Neural cell (in vitro differentiated cells): ENCODE measurements around the gene DHX36.

Source experiments
- CTCF ChIP-seq: fragments of 450-650 bp; IDR thresholded peaks from 2 replicates; pipeline ENCODE4 v1.5.1; 2014; ENCODE audit warnings: antibody characterized with exemption, mild to moderate bottlenecking, moderate library complexity; ENCODE audit not compliant: poor library complexity, severe bottlenecking
- EP300 ChIP-seq: fragments of 450-650 bp; conservative IDR thresholded peaks from 2 replicates; pipeline ENCODE4 v1.6.1; 2014; ENCODE audit warnings: antibody characterized with exemption, mild to moderate bottlenecking, moderate library complexity; ENCODE audit not compliant: poor library complexity, severe bottlenecking
- EZH2 ChIP-seq: fragments of 200-600, 300-800 bp; shearing (Covaris generic), sonication (generic); IDR thresholded peaks from 2 replicates; pipeline ENCODE4 v1.6.1; 2014; ENCODE audit warnings: antibody characterized with exemption, low read length, borderline replicate concordance, mild to moderate bottlenecking; ENCODE audit not compliant: insufficient read depth, poor library complexity, severe bottlenecking
- MXI1 ChIP-seq: fragments of 450-650 bp; conservative IDR thresholded peaks from 2 replicates; pipeline ENCODE4 v1.6.1; 2014; ENCODE audit warnings: antibody characterized with exemption, mild to moderate bottlenecking; ENCODE audit not compliant: poor library complexity, severe bottlenecking
- POLR2AphosphoS5 ChIP-seq: IDR thresholded peaks from 2 replicates; pipeline ENCODE4 v1.6.1; 2012
- RAD21 ChIP-seq: fragments of 450-650 bp; conservative IDR thresholded peaks from 2 replicates; pipeline ENCODE4 v1.6.1; 2014; ENCODE audit warnings: antibody characterized with exemption, mild to moderate bottlenecking, moderate library complexity
- SMC3 ChIP-seq: fragments of 450-650 bp; conservative IDR thresholded peaks from 2 replicates; pipeline ENCODE4 v1.6.1; 2014; ENCODE audit warnings: antibody characterized with exemption, mild to moderate bottlenecking, moderate library complexity; ENCODE audit not compliant: poor library complexity
- TAF1 ChIP-seq: IDR thresholded peaks from 2 replicates; pipeline ENCODE4 v1.6.1; 2012; ENCODE audit warnings: low read depth
- TF ChIP-seq, protein P1 (sequence below): IDR thresholded peaks from 2 replicates; pipeline ENCODE4 v1.6.1; 2012; ENCODE audit warnings: borderline replicate concordance

GRCh38 chr3:154301561-154301960 is 22.7 kb downstream of the DHX36 start:
- no peak for TF ChIP-seq TAF1
- TF ChIP-seq CTCF: no peak
- no peak for TF ChIP-seq POLR2AphosphoS5
- no peak for TF ChIP-seq RAD21
- no peak for TF ChIP-seq SMC3
- no peak for TF ChIP-seq EP300
- TF ChIP-seq MXI1: no peak
- TF ChIP-seq EZH2: no peak
- TF ChIP-seq, protein P1, sequence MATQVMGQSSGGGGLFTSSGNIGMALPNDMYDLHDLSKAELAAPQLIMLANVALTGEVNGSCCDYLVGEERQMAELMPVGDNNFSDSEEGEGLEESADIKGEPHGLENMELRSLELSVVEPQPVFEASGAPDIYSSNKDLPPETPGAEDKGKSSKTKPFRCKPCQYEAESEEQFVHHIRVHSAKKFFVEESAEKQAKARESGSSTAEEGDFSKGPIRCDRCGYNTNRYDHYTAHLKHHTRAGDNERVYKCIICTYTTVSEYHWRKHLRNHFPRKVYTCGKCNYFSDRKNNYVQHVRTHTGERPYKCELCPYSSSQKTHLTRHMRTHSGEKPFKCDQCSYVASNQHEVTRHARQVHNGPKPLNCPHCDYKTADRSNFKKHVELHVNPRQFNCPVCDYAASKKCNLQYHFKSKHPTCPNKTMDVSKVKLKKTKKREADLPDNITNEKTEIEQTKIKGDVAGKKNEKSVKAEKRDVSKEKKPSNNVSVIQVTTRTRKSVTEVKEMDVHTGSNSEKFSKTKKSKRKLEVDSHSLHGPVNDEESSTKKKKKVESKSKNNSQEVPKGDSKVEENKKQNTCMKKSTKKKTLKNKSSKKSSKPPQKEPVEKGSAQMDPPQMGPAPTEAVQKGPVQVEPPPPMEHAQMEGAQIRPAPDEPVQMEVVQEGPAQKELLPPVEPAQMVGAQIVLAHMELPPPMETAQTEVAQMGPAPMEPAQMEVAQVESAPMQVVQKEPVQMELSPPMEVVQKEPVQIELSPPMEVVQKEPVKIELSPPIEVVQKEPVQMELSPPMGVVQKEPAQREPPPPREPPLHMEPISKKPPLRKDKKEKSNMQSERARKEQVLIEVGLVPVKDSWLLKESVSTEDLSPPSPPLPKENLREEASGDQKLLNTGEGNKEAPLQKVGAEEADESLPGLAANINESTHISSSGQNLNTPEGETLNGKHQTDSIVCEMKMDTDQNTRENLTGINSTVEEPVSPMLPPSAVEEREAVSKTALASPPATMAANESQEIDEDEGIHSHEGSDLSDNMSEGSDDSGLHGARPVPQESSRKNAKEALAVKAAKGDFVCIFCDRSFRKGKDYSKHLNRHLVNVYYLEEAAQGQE: no peak
